ENCODE results near the gene BACE1-AS.

BACE1-AS gene

GRCh38 chr11:117327567-117328374, 36.6 kb downstream of the BACE1-AS start, which contains the start of gene CEP164:
Gene CEP164, plus strand, starts transcription at chr11:117327854. Its CDS starts 10,733 bp downstream, at chr11:117338587.
- DNase-seq, result peak; percentile 99

- DNase-seq, result peak; percentile 67
These were observed 37.3 kb downstream of the BACE1-AS start for GRCh38 chr11:117328375-117329010.

DNA sequence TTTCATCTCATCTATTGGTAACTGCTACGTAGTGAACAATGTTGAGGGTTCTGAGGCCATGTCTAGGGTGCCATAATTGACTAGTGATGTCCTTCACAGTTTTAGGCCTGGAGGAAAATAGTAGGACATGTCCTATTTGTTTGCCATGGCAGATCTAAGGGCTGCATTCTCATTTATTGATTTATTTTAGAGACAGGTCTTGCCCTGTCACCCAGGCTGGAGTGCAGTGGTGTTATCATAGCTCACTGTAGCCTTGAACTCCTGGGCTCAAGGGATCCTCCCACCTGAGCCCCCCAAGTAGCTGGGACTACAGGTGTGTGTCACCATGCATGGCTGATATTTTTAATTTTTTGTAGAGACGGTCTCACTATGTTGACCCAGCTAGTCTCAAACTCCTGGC, 41.7 kb downstream of the BACE1-AS start:
- no peak for DNase-seq

GRCh38 chr11:117333917-117334316, 42.8 kb downstream of the BACE1-AS start:
- DNase-seq, result no peak

GRCh38 chr11:117334896-117335295, 43.8 kb downstream of the BACE1-AS start:
- DNase-seq, result no peak

- DNase-seq, result no peak
These were observed 44.3 kb downstream of the BACE1-AS start for GRCh38 chr11:117335399-117335798.

DNA sequence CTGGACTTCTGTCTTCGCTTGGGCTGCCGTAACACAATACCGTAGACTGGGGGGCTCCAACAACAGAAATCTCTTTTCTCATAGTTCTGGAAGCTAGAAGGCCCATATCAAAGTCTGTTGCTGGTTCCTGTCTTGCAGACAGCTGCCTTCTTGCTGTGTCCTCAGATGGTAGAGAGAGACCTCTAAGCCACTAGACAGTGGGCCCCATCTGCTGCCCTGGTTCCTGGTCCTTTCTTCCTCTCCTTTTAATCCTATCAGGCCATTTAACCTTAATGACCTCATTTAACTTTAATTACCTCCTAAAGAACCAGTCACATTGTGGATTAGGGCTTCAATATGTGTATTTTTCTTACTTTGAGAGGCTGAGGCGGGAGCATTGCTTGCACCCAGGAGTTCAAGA, 45.9 kb downstream of the BACE1-AS start:
- no peak for DNase-seq
